ENCODE measurements around the gene KLF12. TPM values are rescaled to one million over a fixed set of nuclear protein-coding genes. Genes with fewer than 3 reads are reported as not detected.

KLF12 gene
- total RNA-seq, 1 experiment from 2014 or later, result 9.7 TPM

DNA sequence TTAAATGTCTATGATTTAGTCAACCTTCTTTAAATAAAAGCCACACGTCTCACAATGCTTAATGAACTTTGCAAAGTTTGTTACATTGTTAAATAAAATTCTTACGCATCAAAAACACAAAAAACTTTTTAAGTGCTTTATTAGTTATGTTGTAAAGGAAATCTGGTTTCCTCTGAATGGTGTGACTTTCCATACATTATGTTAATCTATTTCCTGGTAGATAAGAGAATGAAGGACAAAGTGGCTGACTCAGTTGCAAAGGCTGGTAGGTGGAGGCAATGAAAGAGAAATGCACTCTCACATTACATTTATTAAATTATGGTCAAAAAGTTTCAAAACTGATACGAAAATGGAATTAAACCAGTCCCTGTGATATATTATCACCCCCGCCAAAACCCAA lies 15.9 kb downstream of the KLF12 start:
- Histone ChIP-seq H3K18ac (ENCODE audit: insufficient read length, low read depth, low read length) (no peak overlapping the region), H4K91ac (ENCODE audit: insufficient read length, low read depth, low read length) (no peak overlapping the region), H3K4me2 (ENCODE audit: insufficient read depth, insufficient read length, low read length) (no peak overlapping the region), H3T11ph (ENCODE audit: low read length) (no peak overlapping the region), H2BK120ac (ENCODE audit: low read depth, low read length, poor library complexity, severe bottlenecking) (no peak overlapping the region), H2AK5ac (ENCODE audit: insufficient read length, low read length) (no peak overlapping the region), H3K27ac (ENCODE audit: insufficient read length, low read depth, low read length) (no peak overlapping the region), H3K9me3 (ENCODE audit: control insufficient read depth, low read depth, low read length) (no peaks in the 10 kb centered on the region), H3K14ac (ENCODE audit: insufficient read depth, low read length) (no peak overlapping the region), H2AFZ (ENCODE audit: low read length) (no peak overlapping the region), H3K23me2 (ENCODE audit: insufficient read length, low read depth, low read length, poor library complexity, severe bottlenecking) (no peaks in the 10 kb centered on the region), H3K79me1 (ENCODE audit: insufficient read depth, low read depth, low read length, poor library complexity, severe bottlenecking) (no peaks in the 10 kb centered on the region), H3K4ac (ENCODE audit: low read depth, low read length) (no peak overlapping the region), H3K4me1 (ENCODE audit: insufficient read depth, low read length) (no peaks in the 10 kb centered on the region), H4K20me1 (ENCODE audit: control insufficient read depth, insufficient read depth, insufficient read length) (no peaks in the 10 kb centered on the region), H3K27me3 (ENCODE audit: insufficient read depth, low read length) (no peaks in the 10 kb centered on the region), H4K5ac (ENCODE audit: insufficient read length, low read depth, low read length) (no peak overlapping the region), H2BK5ac (ENCODE audit: insufficient read length, low read length) (no peak overlapping the region), H3K56ac (ENCODE audit: insufficient read length, low read depth, low read length) (no peak overlapping the region), H3K23ac (ENCODE audit: insufficient read length, low read depth, low read length) (no peak overlapping the region), H2BK20ac (ENCODE audit: low read depth, low read length, poor library complexity, severe bottlenecking) (no peak overlapping the region), H3K9ac (ENCODE audit: extremely low read depth, insufficient read length, low read length) (no peak overlapping the region), H4K8ac (replicated peaks; ENCODE audit: insufficient read length, low read depth, low read length) (no peak overlapping the region), H3K79me2 (ENCODE audit: insufficient read depth, low read length) (no peaks in the 10 kb centered on the region; the same call in 1 of the 2 replicates), H2BK15ac (ENCODE audit: low read depth, low read length) (no peak overlapping the region), H2BK12ac (ENCODE audit: insufficient read length, low read depth, low read length) (no peak overlapping the region)
- no peak overlapping the region for H3K4me3 Mint-ChIP-seq
- no peaks in the 10 kb centered on the region for H3K27me3 Mint-ChIP-seq (ENCODE audit: low read depth)
- H3K27ac Mint-ChIP-seq, result no peak overlapping the region
- H3K9me3 Mint-ChIP-seq, result peaks cover 31 to 40% of the 10 kb centered on the region in 2 experiments
- H3K4me1 Mint-ChIP-seq, result peaks cover 0 to 2% of the 10 kb centered on the region in 2 experiments; a peak in 1 of 4 replicates
- 100% methylated on average over 2 of the region's 4 CpGs for WGBS (ENCODE audit: extremely low coverage, insufficient read length, low lambda C conversion rate)
- peaks cover 25 to 45% (median 31%) of the 10 kb centered on the region in 3 experiments for H3K36me3 Mint-ChIP-seq (ENCODE audit: insufficient read depth in 1 of 3, low read depth in 3 of 3)
- TF ChIP-seq, protein P1, sequence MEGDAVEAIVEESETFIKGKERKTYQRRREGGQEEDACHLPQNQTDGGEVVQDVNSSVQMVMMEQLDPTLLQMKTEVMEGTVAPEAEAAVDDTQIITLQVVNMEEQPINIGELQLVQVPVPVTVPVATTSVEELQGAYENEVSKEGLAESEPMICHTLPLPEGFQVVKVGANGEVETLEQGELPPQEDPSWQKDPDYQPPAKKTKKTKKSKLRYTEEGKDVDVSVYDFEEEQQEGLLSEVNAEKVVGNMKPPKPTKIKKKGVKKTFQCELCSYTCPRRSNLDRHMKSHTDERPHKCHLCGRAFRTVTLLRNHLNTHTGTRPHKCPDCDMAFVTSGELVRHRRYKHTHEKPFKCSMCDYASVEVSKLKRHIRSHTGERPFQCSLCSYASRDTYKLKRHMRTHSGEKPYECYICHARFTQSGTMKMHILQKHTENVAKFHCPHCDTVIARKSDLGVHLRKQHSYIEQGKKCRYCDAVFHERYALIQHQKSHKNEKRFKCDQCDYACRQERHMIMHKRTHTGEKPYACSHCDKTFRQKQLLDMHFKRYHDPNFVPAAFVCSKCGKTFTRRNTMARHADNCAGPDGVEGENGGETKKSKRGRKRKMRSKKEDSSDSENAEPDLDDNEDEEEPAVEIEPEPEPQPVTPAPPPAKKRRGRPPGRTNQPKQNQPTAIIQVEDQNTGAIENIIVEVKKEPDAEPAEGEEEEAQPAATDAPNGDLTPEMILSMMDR (conservative IDR thresholded peaks at IDR 0.05), result no peak
- no peak for DNase-seq

Data from H9 (cell line).